GM10266 (cell line): ENCODE results near the gene ZACN.
"Not testable (repeated sequence)": the region's sequence is repeated elsewhere in the genome, so short reads cannot be mapped to it uniquely, and the experiment has no call there.

ENCODE experiments used
- DNase-seq: peaks from one replicate; pipeline ENCODE4 v3.0.0; 2012; ENCODE audit errors: extremely low spot score
- CTCF ChIP-seq: IDR thresholded peaks from 2 replicates; pipeline ENCODE4 v1.5.1; 2012; ENCODE audit warnings: mild to moderate bottlenecking, low read depth; ENCODE audit not compliant: control insufficient read depth, insufficient read depth; ENCODE audit errors: missing control alignments

ZACN gene

GRCh38 chr17:76056882-76057281 is 22.1 kb upstream of the ZACN start:
- DNase-seq, result no peak
- TF ChIP-seq CTCF, result no peak

GRCh38 chr17:76058264-76058663 is 20.7 kb upstream of the ZACN start:
- DNase-seq, result not testable (repeated sequence)

GRCh38 chr17:76063875-76064546 is 15.0 kb upstream of the ZACN start:
- no peak for TF ChIP-seq CTCF
- no peak for DNase-seq

GRCh38 chr17:76065775-76066174 is 13.2 kb upstream of the ZACN start:
- TF ChIP-seq CTCF, result no peak

GRCh38 chr17:76071531-76072147 is 7.3 kb upstream of the ZACN start:
- TF ChIP-seq CTCF, result no peak
- peak; percentile 77 for DNase-seq

More at GRCh38 chr17:76065775-76066174, 13.2 kb upstream of the ZACN start:
- no peak for DNase-seq

- peak; percentile 97 for DNase-seq
- TF ChIP-seq CTCF, result no peak
These were observed 6.7 kb upstream of the ZACN start, which contains the start of gene SRP68 for GRCh38 chr17:76072148-76072858. SRP68 (minus strand) TSS chr17:76072517; CDS start chr17:76072491, 26 bp downstream.

GRCh38 chr17:76074390-76075363 is 4.3 kb upstream of the ZACN start, which contains the start of gene GALR2:
GALR2 (plus strand) TSS chr17:76074781; CDS start chr17:76074884, 103 bp downstream.
- DNase-seq, result no peak
- TF ChIP-seq CTCF, result no peak
